HAP-1 (cell line): Measurements from ENCODE around the gene TMEM45A.

Source experiments
- DNase-seq, 2 experiments: peaks; one replicate each; pipeline ENCODE4 v3.0.0-alpha.2; 2016 to 2020; ENCODE audit warnings: low spot score in 2 of 2
- H3K27me3 ChIP-seq: fragments of 250-450 bp; sonication (Bioruptor Pico); 2 replicates; pipeline ENCODE4 v1.5.1; 2020; ENCODE audit warnings: low read depth, mild to moderate bottlenecking, moderate library complexity
- H3K36me3 ChIP-seq: fragments of 250-450 bp; sonication (Bioruptor Pico); replicated peaks from 2 replicates; pipeline ENCODE4 v1.5.1; 2020; ENCODE audit warnings: mild to moderate bottlenecking
- H3K4me1 ChIP-seq: fragments of 250-450 bp; sonication (Bioruptor Pico); 2 replicates; pipeline ENCODE4 v1.5.1; 2020; ENCODE audit warnings: mild to moderate bottlenecking
- H3K4me3 ChIP-seq: fragments of 250-450 bp; sonication (Bioruptor Pico); 2 replicates; pipeline ENCODE4 v1.5.1; 2020; ENCODE audit warnings: mild to moderate bottlenecking, moderate library complexity
- H3K9me3 ChIP-seq: fragments of 250-450 bp; sonication (Bioruptor Pico); 2 replicates; pipeline ENCODE4 v1.5.1; 2020; ENCODE audit warnings: mild to moderate bottlenecking, moderate library complexity
- in situ Hi-C: fragments of 300-500 bp; cut with MboI; formaldehyde crosslinking; loops from 3 replicates; pipeline ENCODE4 v1.14.3; 2020; ENCODE audit warnings: low sequenced_read_pairs, inconsistent platforms, mixed read lengths

Gene TMEM45A

DNA sequence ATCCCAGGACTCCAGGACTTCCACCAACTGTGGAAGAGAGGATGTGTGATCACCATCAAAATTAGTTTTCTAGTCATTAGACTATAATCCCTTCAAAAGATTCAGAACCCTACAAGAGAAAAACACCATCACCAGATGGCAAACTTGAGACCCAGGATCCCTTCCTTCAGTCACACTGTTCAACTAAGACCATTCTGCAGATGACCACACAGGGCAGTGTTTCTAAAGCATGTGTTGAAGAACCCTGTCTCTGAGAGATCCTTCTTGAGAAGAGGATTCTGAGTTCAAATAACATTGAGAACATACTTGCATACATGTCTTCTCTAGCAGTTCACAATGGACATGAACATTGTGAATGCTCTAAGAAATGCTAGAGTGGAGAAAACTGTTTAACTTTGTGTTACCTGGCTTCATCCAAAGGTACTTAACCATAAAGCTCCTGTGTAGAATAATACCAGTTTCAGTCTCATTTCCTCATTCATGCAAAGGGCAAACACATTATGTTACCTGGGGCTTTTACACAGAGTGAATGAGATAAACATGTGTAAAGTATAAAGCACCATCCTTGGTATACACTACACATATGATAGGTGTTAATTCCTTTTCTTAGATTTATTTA is 114.6 kb downstream of the TMEM45A start:
- Histone ChIP-seq H3K27me3 (peaks cover 4% of the 10 kb centered on the region; the same call in 1 of the 2 replicates), H3K9me3 (no peaks in the 10 kb centered on the region), H3K4me3 (no peak overlapping the region), H3K4me1 (no peaks in the 10 kb centered on the region), H3K36me3 (no peaks in the 10 kb centered on the region)
- DNase-seq: no peak
- in situ Hi-C loops: no loop called here

- peaks cover 4% of the 10 kb centered on the region; the same call in 1 of the 2 replicates for H3K27me3 ChIP-seq
- in situ Hi-C loops: no loop called here
- H3K4me3 ChIP-seq: no peak within 1 kb of the TSS
- no peaks in the 10 kb centered on the region for H3K9me3 ChIP-seq
- no peak for DNase-seq
- no peaks in the 10 kb centered on the region for H3K4me1 ChIP-seq
- H3K36me3 ChIP-seq: no peaks in the 10 kb centered on the region
These were observed 116.9 kb downstream of the TMEM45A start, which contains the start of gene ADGRG7 for GRCh38 chr3:100609305-100609704. Gene ADGRG7 (plus strand): TSS chr3:100609601. CDS start chr3:100609857, 256 bp downstream.

GRCh38 chr3:100609963-100610362 is 117.5 kb downstream of the TMEM45A start:
- Histone ChIP-seq H3K27me3 (peaks cover 4% of the 10 kb centered on the region; the same call in 1 of the 2 replicates), H3K36me3 (no peaks in the 10 kb centered on the region), H3K9me3 (no peaks in the 10 kb centered on the region), H3K4me1 (no peaks in the 10 kb centered on the region), H3K4me3 (no peak overlapping the region)
- DNase-seq: no peak
- in situ Hi-C loops: no loop called here

- H3K9me3 ChIP-seq: no peaks in the 10 kb centered on the region
- no peak for DNase-seq
- H3K27me3 ChIP-seq: peaks cover 4% of the 10 kb centered on the region; the same call in 1 of the 2 replicates
- in situ Hi-C loops: no loop called here
- no peak overlapping the region for H3K4me3 ChIP-seq
- no peaks in the 10 kb centered on the region for H3K36me3 ChIP-seq
- H3K4me1 ChIP-seq: no peaks in the 10 kb centered on the region
These were observed 118.8 kb downstream of the TMEM45A start for GRCh38 chr3:100611221-100611620.

DNA sequence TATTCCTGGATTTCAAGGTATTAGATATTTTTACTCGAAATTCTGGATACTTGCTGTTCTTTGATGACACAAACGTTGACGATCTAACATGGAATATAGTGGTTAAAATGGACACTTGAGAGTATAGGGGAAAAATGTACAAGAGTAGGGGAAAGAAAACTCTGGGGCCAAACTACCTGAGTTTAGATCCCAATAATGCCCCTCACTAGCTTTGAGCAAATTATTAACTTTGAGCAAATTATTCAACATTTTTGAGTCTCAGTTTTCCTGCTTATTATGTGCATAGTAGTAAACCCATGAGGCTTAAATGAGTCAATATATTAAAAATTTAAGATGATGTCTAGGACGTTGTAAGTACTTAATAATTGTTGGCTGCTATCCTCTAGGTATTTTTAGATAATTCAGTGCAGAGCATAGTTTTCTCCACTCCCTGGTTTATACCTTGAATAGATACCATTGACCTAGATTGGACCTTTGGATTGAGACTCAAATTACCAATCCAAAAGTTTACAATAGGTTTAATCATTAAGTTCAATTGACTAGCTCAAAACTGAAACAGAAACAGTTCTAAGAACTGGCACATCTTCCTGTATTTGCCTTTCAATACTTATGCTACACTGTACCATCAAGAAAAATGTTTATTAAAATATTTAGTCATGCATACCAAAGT is 121.4 kb downstream of the TMEM45A start:
- in situ Hi-C loops: no loop called here
- H3K4me1 ChIP-seq: no peaks in the 10 kb centered on the region
- no peaks in the 10 kb centered on the region for H3K9me3 ChIP-seq
- peaks cover 4% of the 10 kb centered on the region; the same call in 1 of the 2 replicates for H3K27me3 ChIP-seq
- H3K4me3 ChIP-seq: no peak overlapping the region
- no peaks in the 10 kb centered on the region for H3K36me3 ChIP-seq
- no peak for DNase-seq

DNA sequence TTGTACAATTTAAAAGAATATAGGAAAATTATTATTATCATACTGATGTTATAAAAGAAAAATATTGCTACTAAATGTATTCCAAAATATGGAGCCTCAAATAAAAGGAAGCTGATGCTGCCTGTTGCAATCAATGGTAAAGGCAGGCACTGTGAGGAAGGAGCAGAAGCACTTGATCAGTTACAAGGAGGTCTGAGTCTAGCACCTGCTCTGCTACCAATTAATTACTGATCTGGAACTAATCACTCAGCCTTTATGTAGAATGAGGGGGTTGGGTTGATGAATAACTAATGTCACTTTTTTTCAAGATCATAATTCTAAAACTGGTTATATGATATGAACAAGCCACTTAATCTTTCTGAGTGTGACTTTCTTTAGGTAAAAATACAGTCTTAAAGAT is 122.5 kb downstream of the TMEM45A start:
- no peaks in the 10 kb centered on the region for H3K36me3 ChIP-seq
- in situ Hi-C loops: no loop called here
- DNase-seq: no peak

DNA sequence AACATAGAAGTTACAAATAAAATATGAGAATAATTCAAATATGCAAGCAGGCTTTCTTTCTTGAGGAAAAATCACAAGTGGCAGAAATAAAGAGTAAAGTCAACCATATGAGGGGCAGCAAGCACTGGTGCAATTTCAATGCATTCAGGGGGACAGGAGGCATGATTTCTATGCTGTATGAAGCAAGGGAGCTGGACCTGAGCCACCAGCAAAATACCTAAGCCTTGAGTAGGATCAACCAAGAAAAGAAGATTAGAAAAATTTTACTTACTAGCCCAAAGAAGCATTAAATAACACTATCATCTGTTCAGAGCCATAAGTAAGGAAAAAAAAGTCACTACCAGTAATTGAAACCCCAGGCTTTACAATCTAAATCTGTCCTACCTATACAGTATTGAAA is 123.3 kb downstream of the TMEM45A start:
- in situ Hi-C loops: no loop called here

More for the DNA sequence above, 122.5 kb downstream of the TMEM45A start:
- H3K4me3 ChIP-seq: no peak overlapping the region
- peaks cover 4% of the 10 kb centered on the region; the same call in 1 of the 2 replicates for H3K27me3 ChIP-seq
- H3K4me1 ChIP-seq: no peaks in the 10 kb centered on the region
- H3K9me3 ChIP-seq: no peaks in the 10 kb centered on the region

DNA sequence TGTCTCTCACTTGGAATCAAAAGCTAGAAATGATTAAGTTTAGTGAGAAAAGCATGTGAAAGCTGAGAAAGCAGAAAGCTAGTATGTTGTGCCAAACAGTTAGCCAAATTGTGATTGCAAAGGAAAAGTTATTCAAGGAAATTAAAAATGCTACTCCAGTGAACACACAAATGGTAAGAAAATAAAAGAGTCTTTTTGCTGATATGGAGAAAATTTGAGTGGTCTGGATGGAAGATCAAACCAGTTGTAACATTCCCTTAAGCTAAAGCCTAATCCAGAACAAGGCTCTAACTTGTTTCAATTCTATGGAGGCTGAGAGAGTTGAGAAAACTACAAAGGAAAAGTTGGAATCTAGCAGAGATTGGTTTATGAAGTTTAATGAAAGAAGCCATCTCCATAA is 128.8 kb downstream of the TMEM45A start:
- no peaks in the 10 kb centered on the region for H3K9me3 ChIP-seq
- DNase-seq: no peak
- in situ Hi-C loops: no loop called here
- H3K36me3 ChIP-seq: no peaks in the 10 kb centered on the region
- H3K4me3 ChIP-seq: no peak overlapping the region
- H3K27me3 ChIP-seq: no peaks in the 10 kb centered on the region
- H3K4me1 ChIP-seq: no peaks in the 10 kb centered on the region

More for the DNA sequence above, 123.3 kb downstream of the TMEM45A start:
- no peaks in the 10 kb centered on the region for H3K9me3 ChIP-seq
- no peak for DNase-seq
- no peak overlapping the region for H3K4me3 ChIP-seq
- H3K27me3 ChIP-seq: peaks cover 4% of the 10 kb centered on the region; the same call in 1 of the 2 replicates
- H3K36me3 ChIP-seq: no peaks in the 10 kb centered on the region
- H3K4me1 ChIP-seq: no peaks in the 10 kb centered on the region
